GM19395 (cell line): ENCODE measurements around the gene NFIB.

ENCODE experiments used
- ATAC-seq: cut with Tn5 transposase; IDR thresholded peaks from one replicate; pipeline ENCODE4 v1.9.1; 2021; ENCODE audit warnings: mild to moderate bottlenecking, moderate library complexity; ENCODE audit not compliant: unreplicated experiment

NFIB gene

DNA sequence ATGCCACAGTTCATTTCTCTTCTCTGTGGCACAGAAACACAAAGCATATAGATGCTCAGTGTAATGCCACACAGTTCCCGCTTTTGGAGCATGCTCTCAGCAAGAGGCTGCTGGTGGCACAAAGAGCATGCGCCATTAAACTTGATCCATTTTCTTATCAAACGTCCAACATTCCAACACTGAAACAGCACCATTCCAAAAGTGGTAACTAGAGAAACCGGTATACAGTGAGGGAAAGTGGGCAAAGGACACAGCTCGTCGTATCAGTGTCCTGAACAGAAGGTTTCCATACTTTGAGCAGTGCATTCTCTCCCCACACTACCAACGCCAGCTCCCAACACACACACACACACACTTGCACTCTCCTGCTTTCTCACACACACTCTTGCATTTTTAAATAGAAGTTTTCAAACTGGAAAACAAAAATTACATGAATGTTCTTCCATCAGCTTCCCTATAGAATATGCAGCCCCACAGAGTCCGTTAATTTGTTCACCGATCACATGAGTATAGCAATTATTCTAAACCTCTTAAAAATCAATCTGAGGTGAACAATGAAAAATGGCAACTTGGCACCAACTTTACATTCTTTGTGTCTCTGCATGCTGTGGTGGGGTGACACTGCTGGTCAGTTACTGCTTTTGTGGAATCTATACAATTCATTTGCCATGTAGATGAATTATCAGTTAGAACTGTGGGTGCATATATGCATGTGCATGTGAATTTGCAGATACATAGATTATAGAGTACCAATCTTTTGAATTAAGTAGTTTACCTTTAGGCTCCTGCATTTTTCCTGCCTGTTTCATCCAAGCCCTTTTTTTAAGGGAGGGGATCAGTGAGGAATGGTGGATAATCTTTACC lies 5.7 kb downstream of the NFIB start:
- no peak for ATAC-seq

GRCh38 chr9:14306672-14307660 lies 7.0 kb downstream of the NFIB start:
- no peak for ATAC-seq

DNA sequence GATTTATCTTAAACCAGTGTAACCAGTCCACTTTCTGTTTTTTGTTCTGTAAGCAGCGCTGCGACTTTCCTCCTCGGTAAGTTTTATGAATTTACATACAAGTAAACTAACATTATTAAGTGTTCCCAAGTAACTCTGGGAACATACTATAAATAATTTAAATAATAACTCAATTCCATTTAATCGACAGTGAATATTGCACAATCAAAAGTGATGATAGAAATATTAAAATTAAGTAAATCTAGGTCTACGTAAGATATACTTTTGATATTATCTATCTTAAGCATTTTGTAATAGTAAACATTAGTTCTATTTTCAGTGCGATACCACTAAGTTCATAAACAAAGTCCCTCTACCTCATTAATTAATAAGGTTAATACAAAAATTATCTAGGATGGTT lies 7.8 kb downstream of the NFIB start:
- ATAC-seq, result no peak

GRCh38 chr9:14304259-14304658 lies 9.7 kb downstream of the NFIB start:
- ATAC-seq, result no peak

DNA sequence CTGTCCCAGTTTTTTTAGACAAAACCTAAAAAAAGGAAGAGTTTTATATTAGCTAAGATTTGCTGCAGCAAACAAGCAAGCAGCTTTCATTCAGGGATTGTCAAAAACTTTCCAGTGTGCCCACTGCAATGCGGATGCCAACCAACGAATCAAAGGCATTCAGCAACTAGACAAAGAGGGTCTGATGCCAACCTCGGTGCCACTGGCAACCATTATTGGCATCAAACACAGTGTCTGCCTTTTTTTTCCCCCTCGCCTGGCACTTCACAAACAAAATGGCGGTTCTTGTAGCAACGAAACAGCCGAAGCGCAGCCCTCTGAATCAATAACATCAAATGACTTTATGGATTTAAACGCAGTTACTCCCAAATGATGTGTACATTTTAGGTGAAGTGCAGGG lies 10.4 kb downstream of the NFIB start:
- no peak for ATAC-seq

DNA sequence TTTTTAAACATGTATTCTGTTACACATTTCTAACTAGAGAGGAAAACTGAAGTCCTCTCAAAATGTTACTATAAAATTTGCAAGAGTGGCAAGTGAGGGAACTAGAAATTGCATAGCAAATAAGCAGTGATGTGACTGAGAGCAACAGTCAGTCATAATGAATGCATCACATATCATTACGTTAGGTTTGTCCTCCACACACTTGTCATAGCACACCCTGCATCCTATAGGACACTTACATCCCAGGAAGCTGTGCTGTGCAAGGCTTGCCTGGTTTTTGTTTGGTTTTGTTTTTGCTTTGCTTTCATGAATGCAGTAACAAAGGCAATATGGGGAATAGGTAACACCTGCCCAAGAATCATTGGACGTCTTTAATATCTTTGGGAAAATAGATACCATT lies 10.8 kb downstream of the NFIB start:
- no peak for ATAC-seq

- ATAC-seq, result no peak
Observed at GRCh38 chr9:14302405-14302804, 11.5 kb downstream of the NFIB start.

GRCh38 chr9:14301583-14302021 lies 12.3 kb downstream of the NFIB start:
- ATAC-seq, result no peak

DNA sequence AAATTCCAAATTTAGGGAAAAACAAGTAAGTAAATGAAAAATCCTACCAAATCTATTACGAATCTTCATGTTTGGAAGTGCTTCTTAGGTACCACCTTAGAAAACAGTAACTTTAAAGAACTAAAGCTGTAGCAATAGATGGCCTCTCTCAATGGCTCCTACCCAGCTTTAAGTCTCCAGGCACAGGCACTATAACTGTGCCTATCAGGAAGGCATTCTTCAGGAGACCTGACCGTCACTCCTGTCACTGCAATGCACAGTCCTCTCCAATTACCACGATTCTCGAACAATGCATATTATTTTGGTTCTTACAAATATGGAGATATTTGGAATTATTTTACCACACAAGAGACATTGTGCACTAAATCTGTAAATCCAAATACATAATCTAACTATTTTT lies 12.9 kb downstream of the NFIB start:
- no peak for ATAC-seq

- ATAC-seq, result no peak
Observed at GRCh38 chr9:14300588-14300987, 13.4 kb downstream of the NFIB start.

DNA sequence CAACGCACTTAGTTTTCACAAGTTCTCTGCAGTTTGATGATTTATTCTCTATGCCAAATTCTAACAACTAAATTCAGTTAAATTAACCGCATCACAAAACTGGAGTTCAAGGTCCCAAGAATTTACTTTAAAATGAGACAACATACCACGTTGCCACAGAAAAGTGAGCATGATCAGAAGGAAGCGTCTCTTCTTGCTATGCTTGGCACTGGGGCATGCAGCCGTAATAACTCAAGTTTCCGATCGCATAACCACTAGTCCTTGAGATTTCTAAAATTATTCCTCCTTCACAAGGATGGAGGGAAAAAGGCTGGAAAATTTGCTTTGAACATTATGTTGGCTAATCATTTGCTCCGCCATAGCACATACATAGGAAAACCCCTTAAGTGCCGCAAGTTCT lies 13.9 kb downstream of the NFIB start:
- ATAC-seq, result no peak

- no peak for ATAC-seq
Observed at GRCh38 chr9:14298601-14299022, 15.3 kb downstream of the NFIB start.

DNA sequence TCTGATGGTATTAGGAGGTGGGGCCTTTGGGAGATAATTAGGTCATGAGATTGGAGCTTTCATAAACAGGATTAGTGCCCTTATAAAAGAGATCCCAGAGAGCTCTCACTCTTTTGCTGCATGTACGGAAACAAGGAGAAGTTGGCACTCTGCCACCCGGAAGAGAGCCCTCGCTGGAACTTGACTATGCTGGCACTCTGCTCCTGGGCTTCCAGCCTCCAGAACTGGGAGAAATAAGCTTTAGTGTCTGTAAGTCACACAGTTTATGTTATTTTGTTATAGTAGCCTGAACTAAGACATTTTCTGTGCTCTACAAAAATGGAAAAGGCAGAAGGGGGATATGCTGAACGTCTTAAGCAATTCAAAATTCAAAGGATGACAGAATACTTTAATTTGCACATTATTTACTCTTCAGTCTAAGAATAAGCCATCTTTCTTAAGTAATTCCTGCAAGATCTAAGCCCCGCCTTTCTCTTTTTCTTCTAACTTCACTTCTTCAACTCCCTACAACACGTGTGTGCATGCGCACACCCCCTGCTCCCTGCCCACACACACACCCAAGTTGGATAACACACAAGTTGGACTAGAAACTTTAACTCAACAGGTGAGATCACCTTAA lies 17.3 kb downstream of the NFIB start:
- no peak for ATAC-seq

- no peak for ATAC-seq
Observed at GRCh38 chr9:14294659-14295058, 19.3 kb downstream of the NFIB start.

DNA sequence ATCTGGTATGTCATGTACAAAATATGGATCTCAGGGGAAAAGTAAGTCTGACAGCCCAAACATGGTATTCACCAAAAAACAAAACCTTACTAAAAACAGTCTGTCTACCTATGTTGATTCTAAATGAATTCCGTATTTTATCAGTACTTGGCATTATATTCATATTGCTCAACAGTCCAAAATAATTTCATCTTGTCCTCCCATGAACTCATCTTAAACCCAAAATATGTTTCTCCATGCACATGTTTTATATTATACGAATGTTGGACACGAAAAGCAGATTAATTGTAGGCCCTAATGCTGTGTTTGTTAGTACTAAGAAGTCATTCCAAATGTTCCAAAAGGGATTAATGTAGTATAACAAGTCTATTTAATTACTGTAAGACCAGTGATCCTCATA lies 20.1 kb downstream of the NFIB start:
- ATAC-seq, result no peak

DNA sequence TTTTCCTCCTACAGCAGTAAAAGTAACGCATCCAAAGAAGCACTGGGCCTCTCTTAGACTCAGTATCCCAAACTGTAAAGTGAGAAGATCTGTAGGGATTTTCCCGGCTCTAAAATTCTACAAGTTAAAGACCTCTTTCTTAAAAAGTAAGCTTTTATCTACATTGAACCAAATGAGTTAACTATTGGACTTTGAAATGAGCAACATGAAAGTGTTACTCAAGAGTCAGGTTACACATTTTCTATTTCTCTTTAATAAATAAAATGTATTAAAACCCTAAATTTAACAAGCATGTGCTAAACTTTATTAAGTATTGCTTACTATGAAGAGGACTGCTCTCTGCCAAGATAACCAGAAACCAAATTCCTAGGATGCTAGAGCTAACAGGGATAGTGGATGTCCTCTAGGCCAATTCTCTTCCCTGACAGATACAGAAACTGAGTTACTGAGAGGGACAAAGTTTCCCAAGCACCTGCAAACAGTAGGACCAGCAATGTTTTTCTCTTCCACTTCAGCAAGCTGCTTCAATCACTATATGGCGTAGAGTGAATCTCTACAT lies 21.7 kb downstream of the NFIB start:
- no peak for ATAC-seq

DNA sequence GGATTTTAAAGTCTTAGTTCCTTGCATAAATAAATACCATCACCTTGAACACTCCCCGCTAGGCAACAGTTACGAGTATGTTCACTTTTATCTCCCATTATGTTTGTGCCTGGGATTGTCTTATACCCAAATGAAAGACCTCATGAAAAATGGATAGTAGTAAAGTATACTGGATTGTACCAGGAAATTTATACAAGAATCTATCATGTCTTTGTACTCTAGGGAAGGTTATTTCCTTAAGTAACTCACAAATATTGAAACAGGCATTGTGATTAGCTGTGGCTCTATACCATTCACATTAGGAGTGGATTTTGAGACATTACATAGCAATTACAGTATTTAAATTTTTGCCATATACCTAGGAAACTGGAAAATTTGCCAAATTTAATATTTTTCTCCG lies 24.0 kb downstream of the NFIB start:
- ATAC-seq, result no peak

DNA sequence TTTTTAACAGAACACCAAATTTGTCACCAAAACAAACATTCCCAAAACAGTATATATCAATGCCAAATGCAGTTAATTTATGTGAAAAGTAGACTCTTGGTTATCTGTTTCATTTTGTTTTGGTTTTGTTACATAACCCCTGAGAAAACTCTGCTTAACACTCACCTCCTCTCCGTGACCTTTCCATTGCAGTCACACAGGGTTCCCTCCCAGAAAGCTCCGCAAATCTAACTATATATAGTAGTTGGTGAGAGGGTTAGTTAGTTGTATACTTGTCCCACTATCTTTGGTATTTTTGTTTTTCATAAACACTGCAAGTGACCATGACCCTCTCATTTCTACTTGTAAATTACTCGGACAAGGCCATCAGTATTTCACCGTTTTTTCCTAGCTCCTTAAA lies 25.5 kb downstream of the NFIB start:
- ATAC-seq, result no peak

- ATAC-seq, result no peak
Observed at GRCh38 chr9:14286121-14286520, 27.8 kb downstream of the NFIB start.

- ATAC-seq, result no peak
Observed at GRCh38 chr9:14283276-14283675, 30.7 kb downstream of the NFIB start.

GRCh38 chr9:14281876-14282275 lies 32.1 kb downstream of the NFIB start:
- no peak for ATAC-seq
